ENCODE results near the gene CEP170.
A peak's percentile ranks its signal among the peaks of the same experiment; 100 is the strongest.

The CEP170 gene

DNA sequence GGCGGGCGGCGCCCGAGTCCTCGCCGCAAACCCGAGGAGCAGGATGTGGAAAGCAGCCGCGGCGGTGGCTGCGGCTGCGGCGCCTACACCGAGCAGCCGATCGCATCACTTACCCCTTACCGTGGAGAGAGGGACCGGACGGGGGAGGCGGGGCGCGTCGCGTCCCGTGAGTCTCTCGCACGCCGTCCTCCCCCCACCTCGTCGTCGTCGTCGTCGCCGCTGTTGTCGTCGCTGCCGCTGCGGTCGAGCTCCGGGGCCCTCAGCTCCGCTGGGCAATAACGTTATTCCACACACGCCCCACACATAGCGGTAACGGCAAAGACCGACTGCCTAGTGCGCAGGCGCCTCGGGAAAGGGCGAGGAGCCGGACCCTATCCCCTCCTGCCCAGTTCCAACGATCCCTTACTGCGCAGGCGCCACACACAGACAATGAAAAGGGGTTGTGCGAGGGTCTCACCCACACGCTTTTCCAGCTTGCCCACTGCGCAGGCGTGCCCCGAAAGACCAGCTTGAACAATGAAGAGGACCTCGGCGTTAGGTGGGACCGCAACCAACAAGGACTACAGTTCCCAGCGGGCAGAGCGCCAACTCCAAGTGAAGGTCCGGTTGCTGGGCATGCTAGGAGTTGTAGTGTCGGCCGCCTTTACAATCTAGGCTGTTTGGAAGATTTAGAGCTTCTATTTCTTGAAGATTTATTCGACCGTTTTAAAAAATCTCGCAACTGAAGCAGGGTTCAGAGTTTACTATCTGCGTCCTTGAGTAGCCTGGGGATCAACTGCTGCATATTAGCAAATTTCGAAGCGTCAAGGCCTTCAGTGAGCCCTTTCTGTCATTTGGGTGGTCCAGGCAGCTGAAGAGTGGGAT, at the start of gene CEP170:
CEP170 (minus strand) TSS at position 355 of the 864 bp plus-strand sequence. CDS start 30,001 bp downstream, outside the sequence.
- Histone ChIP-seq H3K4me3 (peak within 1 kb of the TSS; percentile 87), H3K36me3 (replicated peaks) (no peaks in the 10 kb centered on the region), H3K27me3 (ENCODE audit: low read depth) (no peaks in the 10 kb centered on the region), H3K9me3 (no peaks in the 10 kb centered on the region), H3K4me1 (peaks cover 25% of the 10 kb centered on the region)
- peak; percentile 99 for DNase-seq (ENCODE audit: low spot score in 2 of 2)
- in situ Hi-C loops (cut with MboI; ENCODE audit: low sequenced_read_pairs), result no loop called here

DNA sequence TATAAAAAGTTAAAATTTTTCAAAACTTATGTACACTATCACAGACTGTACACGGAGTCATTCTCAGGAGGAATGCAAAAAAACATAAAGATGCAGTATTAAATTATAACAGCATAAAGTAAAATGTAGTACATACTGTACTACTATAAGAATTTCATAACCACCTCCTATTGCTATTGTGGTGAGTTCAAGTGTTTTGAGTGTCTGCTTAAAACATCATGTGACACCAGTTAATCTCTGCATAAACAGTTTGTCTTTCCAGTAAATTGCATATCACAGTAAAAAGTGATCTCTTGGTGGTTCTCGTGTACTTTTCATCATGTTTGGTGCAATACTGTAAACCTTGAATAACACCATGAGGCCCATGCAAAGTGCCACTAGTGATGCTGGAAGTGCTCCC, 46.0 kb upstream of the CEP170 start:
- Histone ChIP-seq H3K9me3 (no peaks in the 10 kb centered on the region; the same call in 1 of the 2 replicates), H3K4me3 (no peak overlapping the region), H3K4me1 (no peaks in the 10 kb centered on the region), H3K27me3 (ENCODE audit: low read depth) (no peaks in the 10 kb centered on the region), H3K36me3 (replicated peaks) (no peaks in the 10 kb centered on the region)
- in situ Hi-C loops (cut with MboI; ENCODE audit: low sequenced_read_pairs), result loop anchor here (25.0 kb wide), 1 partner anchor 839 kb away; no protein-coding TSS in a partner anchor
- DNase-seq (ENCODE audit: low spot score in 2 of 2), result no peak

DNA sequence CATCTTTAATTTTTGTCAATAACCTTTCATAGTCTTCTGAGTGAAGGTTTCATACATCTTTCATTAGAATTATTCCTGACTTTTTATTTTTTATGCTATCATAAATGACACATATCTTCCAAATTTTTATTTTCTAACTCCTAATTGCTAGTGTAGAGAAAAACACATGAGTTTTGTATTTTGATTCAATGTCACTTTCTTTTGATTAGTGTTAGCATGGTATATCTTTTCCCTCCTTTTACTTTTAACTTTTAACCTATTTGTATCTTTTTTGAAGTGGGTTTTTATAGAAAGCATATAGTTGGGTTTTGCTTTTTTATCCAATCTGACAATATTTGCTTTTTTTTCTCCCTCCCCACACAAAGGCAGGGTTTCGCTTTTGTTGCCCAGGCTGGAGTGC, 44.0 kb upstream of the CEP170 start:
- no peak for DNase-seq (ENCODE audit: low spot score in 2 of 2)
- Histone ChIP-seq H3K36me3 (replicated peaks) (no peaks in the 10 kb centered on the region), H3K9me3 (no peaks in the 10 kb centered on the region; the same call in 1 of the 2 replicates), H3K27me3 (ENCODE audit: low read depth) (no peaks in the 10 kb centered on the region), H3K4me1 (no peaks in the 10 kb centered on the region), H3K4me3 (no peak overlapping the region)
- in situ Hi-C loops (cut with MboI; ENCODE audit: low sequenced_read_pairs), result no loop called here

DNA sequence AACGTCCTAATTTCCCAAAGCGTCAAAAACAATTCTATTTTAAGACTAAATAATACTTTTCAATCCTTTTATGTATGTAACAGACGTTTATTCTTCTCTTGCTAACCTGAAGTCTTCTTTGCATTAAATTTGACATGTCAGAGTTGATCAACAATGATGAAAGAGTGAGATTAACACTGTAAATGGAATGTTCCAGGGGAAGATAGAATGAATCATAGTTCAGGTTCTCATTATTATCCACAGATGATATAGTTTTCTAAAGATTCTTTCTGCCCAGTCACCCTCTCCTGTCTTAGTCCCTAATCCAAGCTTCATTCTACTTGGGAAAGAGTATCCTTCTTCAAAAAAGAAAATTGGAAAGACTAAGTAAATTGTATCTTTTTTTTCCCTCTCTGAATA, 39.6 kb upstream of the CEP170 start:
- Histone ChIP-seq H3K36me3 (replicated peaks) (no peaks in the 10 kb centered on the region), H3K4me1 (no peaks in the 10 kb centered on the region), H3K4me3 (no peak overlapping the region), H3K9me3 (peaks cover 3% of the 10 kb centered on the region; the same call in 1 of the 2 replicates), H3K27me3 (ENCODE audit: low read depth) (no peaks in the 10 kb centered on the region)
- no peak for DNase-seq (ENCODE audit: low spot score in 2 of 2)
- in situ Hi-C loops (cut with MboI; ENCODE audit: low sequenced_read_pairs), result no loop called here

DNA sequence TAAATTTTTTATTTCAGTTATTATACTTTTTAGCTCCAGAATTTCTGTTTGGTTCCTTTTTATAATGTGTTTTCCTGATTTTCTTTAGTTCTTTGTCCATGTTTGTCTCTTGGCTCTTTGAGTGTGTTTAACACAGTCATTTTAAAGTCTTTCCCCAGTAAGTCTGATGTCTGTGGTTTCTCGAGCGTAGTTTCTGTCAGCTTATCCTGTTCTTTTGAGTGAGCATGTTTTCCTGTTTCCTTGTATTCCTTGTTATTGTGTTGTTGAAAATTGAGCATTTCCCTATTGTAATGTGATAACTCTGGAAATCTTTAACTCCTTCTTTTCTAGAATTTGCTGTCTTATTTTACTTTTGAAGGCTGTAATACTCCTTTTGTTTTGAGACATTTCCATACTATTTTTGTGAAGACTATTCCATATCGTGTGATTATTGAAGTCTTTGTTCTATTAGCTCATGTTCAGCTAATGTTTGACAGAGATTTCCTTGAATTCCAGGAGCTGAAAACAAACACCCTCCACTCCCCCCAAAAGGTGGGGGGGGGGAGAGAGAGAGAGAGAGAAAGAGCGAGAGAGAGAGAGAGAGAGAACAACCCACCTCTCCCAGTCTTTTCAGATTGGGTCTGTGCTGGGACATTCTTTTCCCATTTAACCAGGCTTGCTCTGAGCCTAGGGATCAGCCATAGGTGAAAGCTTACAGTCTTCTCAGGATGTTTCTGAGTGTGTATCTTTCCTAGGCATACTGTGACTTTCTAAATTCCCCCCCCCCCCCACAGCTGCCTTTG, 39.1 kb upstream of the CEP170 start:
- no peaks in the 10 kb centered on the region for H3K4me1 ChIP-seq
- in situ Hi-C loops (cut with MboI; ENCODE audit: low sequenced_read_pairs), result no loop called here
- peaks cover 3% of the 10 kb centered on the region; the same call in 1 of the 2 replicates for H3K9me3 ChIP-seq
- no peaks in the 10 kb centered on the region for H3K27me3 ChIP-seq (ENCODE audit: low read depth)
- no peaks in the 10 kb centered on the region for H3K36me3 ChIP-seq (replicated peaks)
- no peak for DNase-seq (ENCODE audit: low spot score in 2 of 2)
- no peak overlapping the region for H3K4me3 ChIP-seq

DNA sequence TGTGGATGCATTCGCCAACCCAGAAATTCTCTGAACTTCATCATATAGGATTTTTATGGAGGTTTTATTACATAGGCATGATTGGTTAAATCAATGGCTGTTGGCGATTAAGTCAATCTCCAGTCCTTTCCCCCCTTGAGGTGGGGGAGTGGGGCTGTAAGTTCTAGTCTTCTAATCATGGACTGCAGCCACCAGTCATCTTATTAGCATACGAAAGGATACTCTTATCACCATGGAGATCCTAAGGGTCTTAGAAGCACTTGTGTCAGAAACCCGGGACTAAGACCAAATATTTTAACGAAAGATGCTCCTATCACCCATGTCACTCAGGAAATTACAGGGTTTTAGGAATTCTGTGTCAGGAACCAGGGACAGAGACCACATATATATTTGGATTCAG, 37.0 kb upstream of the CEP170 start:
- in situ Hi-C loops (cut with MboI; ENCODE audit: low sequenced_read_pairs), result no loop called here
- Histone ChIP-seq H3K27me3 (ENCODE audit: low read depth) (no peaks in the 10 kb centered on the region), H3K9me3 (peaks cover 3% of the 10 kb centered on the region; the same call in 1 of the 2 replicates), H3K36me3 (replicated peaks) (no peaks in the 10 kb centered on the region), H3K4me3 (no peak overlapping the region), H3K4me1 (no peaks in the 10 kb centered on the region)
- no peak for DNase-seq (ENCODE audit: low spot score in 2 of 2)

DNA sequence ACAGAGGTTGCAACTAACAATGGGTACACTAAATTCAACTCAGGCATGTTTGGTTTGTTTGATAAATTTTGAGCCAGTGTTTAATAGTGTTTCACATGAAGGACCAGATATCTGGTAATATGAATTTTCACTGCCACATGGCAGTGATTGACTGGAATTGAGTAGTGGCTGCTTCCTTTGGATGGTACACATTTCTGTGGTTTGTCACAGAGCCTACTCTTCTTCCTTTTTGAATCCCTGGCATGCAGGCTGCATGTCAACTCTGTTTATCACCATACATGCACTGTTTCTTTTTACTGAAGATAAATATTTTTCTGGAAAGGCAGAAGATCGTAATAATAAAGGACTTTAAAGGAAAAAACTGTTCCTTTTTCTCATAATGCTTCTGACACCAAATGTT, 36.2 kb upstream of the CEP170 start:
- no peaks in the 10 kb centered on the region for H3K4me1 ChIP-seq
- DNase-seq (ENCODE audit: low spot score in 2 of 2), result no peak
- H3K9me3 ChIP-seq, result peaks cover 3% of the 10 kb centered on the region; the same call in 1 of the 2 replicates
- H3K27me3 ChIP-seq (ENCODE audit: low read depth), result no peaks in the 10 kb centered on the region
- no peaks in the 10 kb centered on the region for H3K36me3 ChIP-seq (replicated peaks)
- H3K4me3 ChIP-seq, result no peak overlapping the region
- in situ Hi-C loops (cut with MboI; ENCODE audit: low sequenced_read_pairs), result no loop called here

DNA sequence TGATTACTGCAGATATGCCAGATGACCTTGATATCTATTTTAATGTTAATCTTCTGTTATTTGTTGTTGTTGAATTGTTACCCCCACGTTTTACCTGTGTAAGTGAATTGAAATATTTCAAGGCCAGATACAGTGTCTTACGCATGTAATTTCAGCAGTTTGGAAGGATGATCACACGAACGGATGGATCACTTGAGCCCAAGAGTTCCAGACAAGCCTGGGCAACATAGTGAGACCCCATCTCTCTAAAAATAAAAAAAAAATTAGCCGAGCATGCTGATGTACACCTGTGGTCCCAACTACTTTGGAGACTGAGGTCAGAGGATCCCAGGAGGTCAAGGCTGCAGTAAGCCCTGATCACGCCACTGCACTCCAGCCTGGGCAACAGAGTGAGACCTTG, 33.0 kb upstream of the CEP170 start:
- Histone ChIP-seq H3K4me3 (no peak overlapping the region), H3K36me3 (replicated peaks) (no peaks in the 10 kb centered on the region), H3K9me3 (peaks cover 3% of the 10 kb centered on the region; the same call in 1 of the 2 replicates), H3K4me1 (no peaks in the 10 kb centered on the region), H3K27me3 (ENCODE audit: low read depth) (no peaks in the 10 kb centered on the region)
- no peak for DNase-seq (ENCODE audit: low spot score in 2 of 2)
- in situ Hi-C loops (cut with MboI; ENCODE audit: low sequenced_read_pairs), result no loop called here

DNA sequence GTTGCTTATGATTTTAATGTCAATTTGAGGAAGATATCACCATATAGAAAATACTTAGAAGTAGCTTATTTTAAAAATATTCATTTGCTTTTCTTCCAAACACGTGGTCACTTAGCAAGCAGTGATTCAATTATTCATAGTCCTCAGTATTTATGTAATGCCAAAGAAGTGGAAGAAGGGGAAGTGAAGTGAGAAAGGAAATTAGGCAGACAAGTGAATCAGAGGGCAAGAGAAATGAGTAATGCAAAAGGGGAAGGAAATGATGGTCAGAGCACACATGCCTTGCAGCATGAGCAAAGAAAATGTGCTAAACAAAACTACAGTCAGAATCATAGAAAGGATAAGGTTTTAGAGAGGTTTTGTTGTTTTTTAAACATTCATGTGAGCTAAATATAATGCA, 32.6 kb upstream of the CEP170 start:
- no peaks in the 10 kb centered on the region for H3K36me3 ChIP-seq (replicated peaks)
- no peak overlapping the region for H3K4me3 ChIP-seq
- in situ Hi-C loops (cut with MboI; ENCODE audit: low sequenced_read_pairs), result no loop called here
- H3K27me3 ChIP-seq (ENCODE audit: low read depth), result no peaks in the 10 kb centered on the region
- H3K9me3 ChIP-seq, result peaks cover 3% of the 10 kb centered on the region; the same call in 1 of the 2 replicates
- no peak for DNase-seq (ENCODE audit: low spot score in 2 of 2)
- no peaks in the 10 kb centered on the region for H3K4me1 ChIP-seq

DNA sequence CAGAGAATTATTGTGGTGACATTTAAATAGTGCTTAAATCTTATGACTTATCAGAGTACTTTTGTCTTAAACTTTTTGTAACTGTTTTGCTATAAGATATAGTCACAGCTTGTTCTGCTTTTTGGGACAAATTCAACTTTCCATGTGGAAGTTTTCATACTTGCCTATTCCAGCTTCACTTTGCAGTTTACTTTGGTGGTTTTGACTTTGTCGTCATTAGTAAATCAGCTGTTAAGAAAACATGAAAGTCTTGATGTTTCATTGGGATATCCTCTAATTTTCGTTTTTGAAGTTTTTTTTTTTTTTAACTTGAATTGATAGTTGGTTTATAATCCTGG, 32.0 kb upstream of the CEP170 start:
- no peak for DNase-seq (ENCODE audit: low spot score in 2 of 2)
- Histone ChIP-seq H3K27me3 (ENCODE audit: low read depth) (no peaks in the 10 kb centered on the region), H3K36me3 (replicated peaks) (no peaks in the 10 kb centered on the region), H3K4me3 (no peak overlapping the region), H3K9me3 (peaks cover 3% of the 10 kb centered on the region; the same call in 1 of the 2 replicates), H3K4me1 (no peaks in the 10 kb centered on the region)
- in situ Hi-C loops (cut with MboI; ENCODE audit: low sequenced_read_pairs), result no loop called here

DNA sequence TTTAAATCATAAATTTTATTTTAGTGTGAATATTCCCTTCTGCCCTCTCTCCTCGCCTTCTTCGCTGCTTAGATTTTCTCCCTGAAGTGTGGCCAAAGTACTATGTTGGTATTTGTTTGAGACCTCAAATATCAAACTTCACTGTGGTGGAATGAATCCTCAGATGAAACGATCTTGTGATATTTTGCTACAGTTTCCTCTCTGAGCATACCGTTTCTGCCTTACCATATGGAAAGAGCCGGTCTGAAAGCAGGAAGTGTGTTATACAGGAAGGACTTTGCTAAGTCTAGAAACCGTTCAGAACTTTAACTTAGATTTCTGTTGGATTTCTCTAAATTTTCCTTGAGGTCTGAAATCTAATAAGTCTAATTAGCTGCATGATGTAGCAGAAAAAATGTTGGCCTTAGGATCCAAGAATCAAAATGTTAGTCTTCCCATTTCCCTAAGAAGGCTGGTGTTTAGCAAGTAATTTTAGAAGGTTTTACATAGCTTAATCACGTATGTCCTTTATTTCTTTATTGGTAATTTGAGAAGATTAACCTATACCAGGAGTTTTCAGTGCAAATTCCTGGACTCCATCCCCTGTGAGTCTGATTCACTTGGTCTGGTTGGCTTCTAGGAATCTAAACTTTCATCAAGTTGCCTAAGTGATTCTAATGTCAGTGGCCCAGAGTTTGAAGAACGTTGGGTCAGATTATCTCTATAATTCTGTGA, 31.5 kb upstream of the CEP170 start:
- no peak for DNase-seq (ENCODE audit: low spot score in 2 of 2)
- no peaks in the 10 kb centered on the region for H3K36me3 ChIP-seq (replicated peaks)
- in situ Hi-C loops (cut with MboI; ENCODE audit: low sequenced_read_pairs), result no loop called here

DNA sequence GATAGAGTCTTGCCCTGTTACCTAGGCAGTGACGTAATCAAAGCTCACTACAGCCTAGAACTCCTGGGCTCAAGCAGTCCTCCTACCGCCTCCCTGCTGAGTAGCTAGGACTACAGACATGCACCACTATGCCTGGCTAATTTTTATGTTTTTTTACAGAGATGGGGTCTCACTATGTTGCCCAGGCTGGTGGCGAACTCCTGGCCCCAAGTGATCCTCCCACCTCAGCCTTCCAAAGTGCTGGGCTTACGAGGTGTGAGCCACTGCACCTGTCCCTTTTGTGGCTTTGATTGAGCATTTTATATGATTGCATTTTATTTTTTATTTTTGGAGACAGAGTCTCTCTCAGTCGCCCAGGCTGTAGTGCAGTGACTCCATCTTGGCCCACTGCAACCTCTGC, 26.6 kb upstream of the CEP170 start:
- Histone ChIP-seq H3K9me3 (no peaks in the 10 kb centered on the region), H3K27me3 (ENCODE audit: low read depth) (no peaks in the 10 kb centered on the region), H3K4me3 (no peak overlapping the region), H3K4me1 (no peaks in the 10 kb centered on the region), H3K36me3 (replicated peaks) (peaks cover 4% of the 10 kb centered on the region; the same call in 1 of the 2 replicates)
- in situ Hi-C loops (cut with MboI; ENCODE audit: low sequenced_read_pairs), result no loop called here
- DNase-seq (ENCODE audit: low spot score in 2 of 2), result no peak

More for the DNA sequence above, 31.5 kb upstream of the CEP170 start:
- Histone ChIP-seq H3K4me1 (no peaks in the 10 kb centered on the region), H3K27me3 (ENCODE audit: low read depth) (no peaks in the 10 kb centered on the region), H3K4me3 (no peak overlapping the region), H3K9me3 (peaks cover 1% of the 10 kb centered on the region; the same call in 1 of the 2 replicates)

DNA sequence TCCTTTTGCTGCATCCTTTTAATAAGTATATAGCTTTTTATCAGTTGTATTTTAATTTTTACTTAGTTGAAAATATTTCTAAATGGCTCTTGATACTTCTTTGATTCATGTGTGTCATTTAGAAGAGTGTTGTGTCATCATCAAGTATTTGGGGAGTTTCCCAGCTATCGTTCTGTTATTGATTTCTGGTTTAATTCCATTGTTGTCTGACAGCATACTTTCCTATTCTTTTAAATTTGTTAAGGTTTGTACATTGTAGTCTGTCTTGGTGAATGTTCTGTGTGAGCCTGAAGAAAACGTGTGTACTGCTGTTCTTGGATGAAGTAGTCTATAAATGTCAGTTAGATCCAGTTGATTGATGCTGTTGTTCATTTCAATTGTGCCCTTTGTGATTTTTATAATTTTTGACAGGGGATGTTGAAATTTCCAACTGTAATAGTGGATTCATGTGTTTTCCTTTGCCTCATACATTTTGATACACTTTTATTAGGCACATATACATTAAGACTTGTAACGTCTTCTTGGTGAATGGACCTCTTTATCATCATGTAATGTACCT, 25.6 kb upstream of the CEP170 start:
- Histone ChIP-seq H3K9me3 (no peaks in the 10 kb centered on the region), H3K27me3 (ENCODE audit: low read depth) (no peaks in the 10 kb centered on the region), H3K4me3 (no peak overlapping the region), H3K36me3 (replicated peaks) (peaks cover 4% of the 10 kb centered on the region; the same call in 1 of the 2 replicates), H3K4me1 (no peaks in the 10 kb centered on the region)
- DNase-seq (ENCODE audit: low spot score in 2 of 2), result no peak
- in situ Hi-C loops (cut with MboI; ENCODE audit: low sequenced_read_pairs), result no loop called here
